HepG2 (cell line): Measurements from ENCODE around the gene GDPD5. TPM values are rescaled to one million over a fixed set of nuclear protein-coding genes. Genes with fewer than 3 reads are reported as not detected.

Source experiments
- ATF1 ChIP-seq: IDR thresholded peaks from 2 replicates; pipeline ENCODE4 v1.6.1; 2016; ENCODE audit warnings: mild to moderate bottlenecking, control low read depth
- HNRNPLL ChIP-seq: fragments of 200-400 bp; formaldehyde crosslinking; IDR thresholded peaks from 2 replicates; pipeline ENCODE4 v1.6.1; 2017; ENCODE audit warnings: mild to moderate bottlenecking, low read depth, low read length; ENCODE audit not compliant: poor library complexity, severe bottlenecking
- SMC3 ChIP-seq: IDR thresholded peaks from 2 replicates; pipeline ENCODE4 v1.6.1; 2011; ENCODE audit warnings: low read length, improper control_type of control experiment
- SP5 ChIP-seq: IDR thresholded peaks from 2 replicates; pipeline ENCODE4 v1.6.1; 2016; ENCODE audit warnings: low read depth, borderline replicate concordance
- TBX2 ChIP-seq: sonication (generic); formaldehyde crosslinking; IDR thresholded peaks from 2 replicates; pipeline ENCODE4 v1.5.0; 2020; ENCODE audit warnings: missing genetic modification reagents, mild to moderate bottlenecking, borderline replicate concordance
- TCF7L2 ChIP-seq: IDR thresholded peaks from 2 replicates; pipeline ENCODE4 v1.6.1; 2011; ENCODE audit warnings: mild to moderate bottlenecking, low read depth, low read length, moderate library complexity
- TEAD2 ChIP-seq: sonication (generic); formaldehyde crosslinking; IDR thresholded peaks from 2 replicates; pipeline ENCODE4 v1.9.0; 2021; ENCODE audit warnings: missing genetic modification reagents
- ZBTB7B ChIP-seq: sonication (generic); formaldehyde crosslinking; IDR thresholded peaks from 2 replicates; pipeline ENCODE4 v1.4.0; 2020; ENCODE audit warnings: missing genetic modification reagents
- ZFP36L2 ChIP-seq: sonication (generic); formaldehyde crosslinking; IDR thresholded peaks from 2 replicates; pipeline ENCODE4 v1.4.0; 2020; ENCODE audit warnings: missing genetic modification reagents
- ZFP62 ChIP-seq: sonication (generic); formaldehyde crosslinking; IDR thresholded peaks from 2 replicates; pipeline ENCODE4 v1.4.0; 2020; ENCODE audit warnings: missing genetic modification reagents
- ZNF3 ChIP-seq: IDR thresholded peaks from 2 replicates; pipeline ENCODE4 v1.7.0; 2017; ENCODE audit warnings: inconsistent platforms
- ZNF33B ChIP-seq: sonication (generic); formaldehyde crosslinking; IDR thresholded peaks from 2 replicates; pipeline ENCODE4 v1.5.1; 2020; ENCODE audit warnings: mild to moderate bottlenecking, missing genetic modification reagents
- ZNF713 ChIP-seq: sonication (generic); formaldehyde crosslinking; IDR thresholded peaks from 2 replicates; pipeline ENCODE4 v1.4.0; 2020; ENCODE audit warnings: mild to moderate bottlenecking, missing genetic modification reagents
- ZSCAN29 ChIP-seq: sonication (generic); formaldehyde crosslinking; conservative IDR thresholded peaks from 2 replicates; pipeline ENCODE4 v1.4.0; 2020; ENCODE audit warnings: mild to moderate bottlenecking, missing genetic modification reagents
- polyA plus RNA-seq, 8 experiments: library from polyadenylated mRNA; depleted of rRNA in 3 of 8; stranded (reverse) in 7 of 8; unstranded in 1 of 8; fragments of >200 nt; fragmentation: Illumina TruSeq in 4 of 8; extraction: Trizol in 4 of 8; gene quantifications; 2 replicates each; pipeline versions ENCODE4 v1.2.1 to v1.2.3, GENCODE V29; 2011 to 2016; ENCODE audit warnings: low read depth in 4 of 8, missing spikeins in 1 of 8, mixed read lengths in 1 of 8; ENCODE audit not compliant: insufficient read depth in 1 of 8
- total RNA-seq, 5 experiments: library from RNA; depleted of rRNA; stranded (reverse); fragments of >200 nt; fragmentation: Illumina TruSeq; extraction: Trizol; gene quantifications; 2 replicates each; pipeline ENCODE4 v1.2.3, GENCODE V29; 2016; ENCODE audit warnings: low read depth in 1 of 5
- TF ChIP-seq, protein P1 (sequence below): sonication (generic); formaldehyde crosslinking; IDR thresholded peaks from 2 replicates; pipeline ENCODE4 v1.4.0; 2020; ENCODE audit warnings: missing genetic modification reagents
- TF ChIP-seq, protein P2 (sequence below): sonication (generic); formaldehyde crosslinking; IDR thresholded peaks from 2 replicates; pipeline ENCODE4 v1.5.1; 2020; ENCODE audit warnings: mild to moderate bottlenecking, missing genetic modification reagents, moderate library complexity
- TF ChIP-seq, protein P3 (sequence below), 2 experiments: IDR thresholded peaks; 2 replicates each; pipeline ENCODE4 v1.6.1; 2011 to 2012; ENCODE audit warnings: low read length in 2 of 2, borderline replicate concordance in 1 of 2, low read depth in 1 of 2, mild to moderate bottlenecking in 1 of 2, moderate library complexity in 1 of 2
- TF ChIP-seq, protein P4 (sequence below), 2 experiments: sonication (generic) in 1 of 2; formaldehyde crosslinking in 1 of 2; IDR thresholded peaks; 2 replicates each; pipeline versions ENCODE4 v1.5.1 to v1.6.1; 2011 to 2020; ENCODE audit warnings: borderline replicate concordance in 1 of 2, low read depth in 1 of 2, low read length in 1 of 2, mild to moderate bottlenecking in 1 of 2, missing genetic modification reagents in 1 of 2, moderate library complexity in 1 of 2

Gene GDPD5
- total and polyA plus RNA-seq, 2 of the 13 experiments (the other 11 are each of a cell fraction or from before 2014, with no cell fraction given) = 55.0 to 67.5 TPM

DNA sequence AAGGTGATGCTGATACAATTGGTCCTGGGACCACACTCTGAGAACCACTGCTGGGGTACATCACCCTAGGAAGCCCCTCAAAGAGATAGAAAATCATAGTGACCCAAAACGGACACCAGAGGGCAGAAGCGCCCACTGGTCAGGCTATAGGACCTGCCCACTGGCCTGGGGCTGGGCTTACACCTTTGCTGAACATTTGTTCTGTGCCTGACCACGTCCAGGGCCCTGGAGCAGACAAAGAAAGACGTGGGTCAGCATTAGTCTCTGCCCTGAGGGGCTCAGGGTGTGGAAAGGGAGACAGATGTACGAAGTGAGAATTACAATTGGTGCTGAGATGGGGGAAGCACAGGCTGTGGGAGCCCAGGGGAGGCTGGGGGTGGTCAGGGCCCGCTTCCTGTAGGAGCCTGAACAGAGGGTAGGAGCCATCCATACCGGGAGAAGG lies 21.9 kb upstream of the GDPD5 start (continued):
- TF ChIP-seq, protein P1, sequence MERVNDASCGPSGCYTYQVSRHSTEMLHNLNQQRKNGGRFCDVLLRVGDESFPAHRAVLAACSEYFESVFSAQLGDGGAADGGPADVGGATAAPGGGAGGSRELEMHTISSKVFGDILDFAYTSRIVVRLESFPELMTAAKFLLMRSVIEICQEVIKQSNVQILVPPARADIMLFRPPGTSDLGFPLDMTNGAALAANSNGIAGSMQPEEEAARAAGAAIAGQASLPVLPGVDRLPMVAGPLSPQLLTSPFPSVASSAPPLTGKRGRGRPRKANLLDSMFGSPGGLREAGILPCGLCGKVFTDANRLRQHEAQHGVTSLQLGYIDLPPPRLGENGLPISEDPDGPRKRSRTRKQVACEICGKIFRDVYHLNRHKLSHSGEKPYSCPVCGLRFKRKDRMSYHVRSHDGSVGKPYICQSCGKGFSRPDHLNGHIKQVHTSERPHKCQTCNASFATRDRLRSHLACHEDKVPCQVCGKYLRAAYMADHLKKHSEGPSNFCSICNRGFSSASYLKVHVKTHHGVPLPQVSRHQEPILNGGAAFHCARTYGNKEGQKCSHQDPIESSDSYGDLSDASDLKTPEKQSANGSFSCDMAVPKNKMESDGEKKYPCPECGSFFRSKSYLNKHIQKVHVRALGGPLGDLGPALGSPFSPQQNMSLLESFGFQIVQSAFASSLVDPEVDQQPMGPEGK (CRISPR knock-in tag) = peak; percentile 39; the same call in 1 of the 2 replicates
- no peak for TF ChIP-seq ZFP62
- TF ChIP-seq TEAD2 = no peak
- peak; percentile 87 for TF ChIP-seq SMC3
- TF ChIP-seq ZFP36L2 (CRISPR knock-in tag) = no peak
- no peak for TF ChIP-seq ZNF713 (CRISPR knock-in tag)
- TF ChIP-seq ZNF33B (CRISPR knock-in tag) = no peak
- TF ChIP-seq, protein P2, sequence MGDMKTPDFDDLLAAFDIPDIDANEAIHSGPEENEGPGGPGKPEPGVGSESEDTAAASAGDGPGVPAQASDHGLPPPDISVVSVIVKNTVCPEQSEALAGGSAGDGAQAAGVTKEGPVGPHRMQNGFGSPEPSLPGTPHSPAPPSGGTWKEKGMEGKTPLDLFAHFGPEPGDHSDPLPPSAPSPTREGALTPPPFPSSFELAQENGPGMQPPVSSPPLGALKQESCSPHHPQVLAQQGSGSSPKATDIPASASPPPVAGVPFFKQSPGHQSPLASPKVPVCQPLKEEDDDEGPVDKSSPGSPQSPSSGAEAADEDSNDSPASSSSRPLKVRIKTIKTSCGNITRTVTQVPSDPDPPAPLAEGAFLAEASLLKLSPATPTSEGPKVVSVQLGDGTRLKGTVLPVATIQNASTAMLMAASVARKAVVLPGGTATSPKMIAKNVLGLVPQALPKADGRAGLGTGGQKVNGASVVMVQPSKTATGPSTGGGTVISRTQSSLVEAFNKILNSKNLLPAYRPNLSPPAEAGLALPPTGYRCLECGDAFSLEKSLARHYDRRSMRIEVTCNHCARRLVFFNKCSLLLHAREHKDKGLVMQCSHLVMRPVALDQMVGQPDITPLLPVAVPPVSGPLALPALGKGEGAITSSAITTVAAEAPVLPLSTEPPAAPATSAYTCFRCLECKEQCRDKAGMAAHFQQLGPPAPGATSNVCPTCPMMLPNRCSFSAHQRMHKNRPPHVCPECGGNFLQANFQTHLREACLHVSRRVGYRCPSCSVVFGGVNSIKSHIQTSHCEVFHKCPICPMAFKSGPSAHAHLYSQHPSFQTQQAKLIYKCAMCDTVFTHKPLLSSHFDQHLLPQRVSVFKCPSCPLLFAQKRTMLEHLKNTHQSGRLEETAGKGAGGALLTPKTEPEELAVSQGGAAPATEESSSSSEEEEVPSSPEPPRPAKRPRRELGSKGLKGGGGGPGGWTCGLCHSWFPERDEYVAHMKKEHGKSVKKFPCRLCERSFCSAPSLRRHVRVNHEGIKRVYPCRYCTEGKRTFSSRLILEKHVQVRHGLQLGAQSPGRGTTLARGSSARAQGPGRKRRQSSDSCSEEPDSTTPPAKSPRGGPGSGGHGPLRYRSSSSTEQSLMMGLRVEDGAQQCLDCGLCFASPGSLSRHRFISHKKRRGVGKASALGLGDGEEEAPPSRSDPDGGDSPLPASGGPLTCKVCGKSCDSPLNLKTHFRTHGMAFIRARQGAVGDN (CRISPR knock-in tag) = peak; percentile 43; the same call in 1 of the 2 replicates
- peak; percentile 29; the same call in 1 of the 2 replicates for TF ChIP-seq SP5
- no peak for TF ChIP-seq TCF7L2
- TF ChIP-seq, protein P3, sequence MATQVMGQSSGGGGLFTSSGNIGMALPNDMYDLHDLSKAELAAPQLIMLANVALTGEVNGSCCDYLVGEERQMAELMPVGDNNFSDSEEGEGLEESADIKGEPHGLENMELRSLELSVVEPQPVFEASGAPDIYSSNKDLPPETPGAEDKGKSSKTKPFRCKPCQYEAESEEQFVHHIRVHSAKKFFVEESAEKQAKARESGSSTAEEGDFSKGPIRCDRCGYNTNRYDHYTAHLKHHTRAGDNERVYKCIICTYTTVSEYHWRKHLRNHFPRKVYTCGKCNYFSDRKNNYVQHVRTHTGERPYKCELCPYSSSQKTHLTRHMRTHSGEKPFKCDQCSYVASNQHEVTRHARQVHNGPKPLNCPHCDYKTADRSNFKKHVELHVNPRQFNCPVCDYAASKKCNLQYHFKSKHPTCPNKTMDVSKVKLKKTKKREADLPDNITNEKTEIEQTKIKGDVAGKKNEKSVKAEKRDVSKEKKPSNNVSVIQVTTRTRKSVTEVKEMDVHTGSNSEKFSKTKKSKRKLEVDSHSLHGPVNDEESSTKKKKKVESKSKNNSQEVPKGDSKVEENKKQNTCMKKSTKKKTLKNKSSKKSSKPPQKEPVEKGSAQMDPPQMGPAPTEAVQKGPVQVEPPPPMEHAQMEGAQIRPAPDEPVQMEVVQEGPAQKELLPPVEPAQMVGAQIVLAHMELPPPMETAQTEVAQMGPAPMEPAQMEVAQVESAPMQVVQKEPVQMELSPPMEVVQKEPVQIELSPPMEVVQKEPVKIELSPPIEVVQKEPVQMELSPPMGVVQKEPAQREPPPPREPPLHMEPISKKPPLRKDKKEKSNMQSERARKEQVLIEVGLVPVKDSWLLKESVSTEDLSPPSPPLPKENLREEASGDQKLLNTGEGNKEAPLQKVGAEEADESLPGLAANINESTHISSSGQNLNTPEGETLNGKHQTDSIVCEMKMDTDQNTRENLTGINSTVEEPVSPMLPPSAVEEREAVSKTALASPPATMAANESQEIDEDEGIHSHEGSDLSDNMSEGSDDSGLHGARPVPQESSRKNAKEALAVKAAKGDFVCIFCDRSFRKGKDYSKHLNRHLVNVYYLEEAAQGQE (IDR thresholded peaks at IDR 0.05; ENCODE audit: borderline replicate concordance in 1 of 2, low read depth in 1 of 2, low read length in 2 of 2) = no peak
- peak; percentile 76; the same call in 1 of the 2 replicates for TF ChIP-seq ZBTB7B (CRISPR knock-in tag)
- TF ChIP-seq ZSCAN29 = no peak
- no peak for TF ChIP-seq HNRNPLL
- no peak for TF ChIP-seq ZNF3 (CRISPR knock-in tag)
- no peak for TF ChIP-seq ATF1
- TF ChIP-seq, protein P4, sequence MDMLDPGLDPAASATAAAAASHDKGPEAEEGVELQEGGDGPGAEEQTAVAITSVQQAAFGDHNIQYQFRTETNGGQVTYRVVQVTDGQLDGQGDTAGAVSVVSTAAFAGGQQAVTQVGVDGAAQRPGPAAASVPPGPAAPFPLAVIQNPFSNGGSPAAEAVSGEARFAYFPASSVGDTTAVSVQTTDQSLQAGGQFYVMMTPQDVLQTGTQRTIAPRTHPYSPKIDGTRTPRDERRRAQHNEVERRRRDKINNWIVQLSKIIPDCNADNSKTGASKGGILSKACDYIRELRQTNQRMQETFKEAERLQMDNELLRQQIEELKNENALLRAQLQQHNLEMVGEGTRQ (IDR thresholded peaks at IDR 0.05; ENCODE audit: low read depth, low read length) = no peak
- TF ChIP-seq, protein P4 (CRISPR knock-in tag; IDR thresholded peaks at IDR 0.05; ENCODE audit: borderline replicate concordance) = no peak
- no peak for TF ChIP-seq TBX2 (CRISPR knock-in tag)
